PFSK-1 (cell line): ENCODE measurements around the gene TIMP3.

Experiments
- POLR2AphosphoS5 ChIP-seq: IDR thresholded peaks from 2 replicates; pipeline ENCODE4 v1.6.1; 2012; ENCODE audit warnings: low read depth, mild to moderate bottlenecking, control low read depth, low read length, moderate library complexity
- SIN3A ChIP-seq: IDR thresholded peaks from 2 replicates; pipeline ENCODE4 v1.6.1; 2012; ENCODE audit warnings: mild to moderate bottlenecking, low read length, moderate library complexity, borderline replicate concordance; ENCODE audit not compliant: insufficient read depth
- TAF1 ChIP-seq: IDR thresholded peaks from 2 replicates; pipeline ENCODE4 v1.6.1; 2012; ENCODE audit warnings: low read length, control low read depth, borderline replicate concordance; ENCODE audit not compliant: insufficient read depth

- TF ChIP-seq POLR2AphosphoS5 (no peak), SIN3A (no peak), TAF1 (no peak)
Measured at GRCh38 chr22:32880505-32880892, 79.0 kb downstream of the TIMP3 start.
